ENCODE results near the gene AKT2.

Gene AKT2

GRCh38 chr19:40236026-40236355 is 49.2 kb downstream of the AKT2 start:
- no peak for DNase-seq (ENCODE audit: low read depth)
- no peak for TF ChIP-seq CTCF (IDR thresholded peaks at IDR 0.05; ENCODE audit: low read depth, low read length, missing control alignments)
- no peak overlapping the region for H3K4me3 ChIP-seq (ENCODE audit: low read depth, low read length)

GRCh38 chr19:40235238-40236025 is 49.7 kb downstream of the AKT2 start:
- DNase-seq (ENCODE audit: low read depth) = no peak
- H3K4me3 ChIP-seq (ENCODE audit: low read depth, low read length) = no peak overlapping the region
- TF ChIP-seq CTCF (IDR thresholded peaks at IDR 0.05; ENCODE audit: low read depth, low read length, missing control alignments) = no peak

GRCh38 chr19:40234429-40235237 is 50.5 kb downstream of the AKT2 start:
- no peak for TF ChIP-seq CTCF (IDR thresholded peaks at IDR 0.05; ENCODE audit: low read depth, low read length, missing control alignments)
- no peak overlapping the region for H3K4me3 ChIP-seq (ENCODE audit: low read depth, low read length)
- DNase-seq (ENCODE audit: low read depth) = no peak

GRCh38 chr19:40233811-40234389 is 51.2 kb downstream of the AKT2 start:
- TF ChIP-seq CTCF (IDR thresholded peaks at IDR 0.05; ENCODE audit: low read depth, low read length, missing control alignments) = no peak
- DNase-seq (ENCODE audit: low read depth) = no peak
- H3K4me3 ChIP-seq (ENCODE audit: low read depth, low read length) = no peak overlapping the region

GRCh38 chr19:40232949-40233810 is 52.0 kb downstream of the AKT2 start:
- DNase-seq (ENCODE audit: low read depth) = no peak
- H3K4me3 ChIP-seq (ENCODE audit: low read depth, low read length) = no peak overlapping the region
- TF ChIP-seq CTCF (IDR thresholded peaks at IDR 0.05; ENCODE audit: low read depth, low read length, missing control alignments) = no peak

- no peak for DNase-seq (ENCODE audit: low read depth)
- no peak for TF ChIP-seq CTCF (IDR thresholded peaks at IDR 0.05; ENCODE audit: low read depth, low read length, missing control alignments)
- H3K4me3 ChIP-seq (ENCODE audit: low read depth, low read length) = no peak overlapping the region
Measured at GRCh38 chr19:40232479-40232878, 52.7 kb downstream of the AKT2 start.
